ENCODE results near the gene ARHGAP24.

ARHGAP24 gene

GRCh38 chr4:85787133-85787532, 312.2 kb downstream of the ARHGAP24 start:
- no peak for TF ChIP-seq CTCF (IDR thresholded peaks at IDR 0.05; ENCODE audit: low read depth, low read length, missing control alignments)
- no peak for DNase-seq (ENCODE audit: extremely low read depth, low read depth)
- no peak overlapping the region for H3K4me3 ChIP-seq (replicated peaks; ENCODE audit: low read depth, low read length)

GRCh38 chr4:85788604-85789003, 313.7 kb downstream of the ARHGAP24 start:
- no peak for DNase-seq (ENCODE audit: extremely low read depth, low read depth)
- no peak for TF ChIP-seq CTCF (IDR thresholded peaks at IDR 0.05; ENCODE audit: low read depth, low read length, missing control alignments)
- no peak overlapping the region for H3K4me3 ChIP-seq (replicated peaks; ENCODE audit: low read depth, low read length)

GRCh38 chr4:85789241-85789640, 314.3 kb downstream of the ARHGAP24 start:
- H3K4me3 ChIP-seq (replicated peaks; ENCODE audit: low read depth, low read length): no peak overlapping the region
- no peak for DNase-seq (ENCODE audit: extremely low read depth, low read depth)
- no peak for TF ChIP-seq CTCF (IDR thresholded peaks at IDR 0.05; ENCODE audit: low read depth, low read length, missing control alignments)

- no peak for TF ChIP-seq CTCF (IDR thresholded peaks at IDR 0.05; ENCODE audit: low read depth, low read length, missing control alignments)
- no peak for DNase-seq (ENCODE audit: extremely low read depth, low read depth)
- no peak overlapping the region for H3K4me3 ChIP-seq (replicated peaks; ENCODE audit: low read depth, low read length)
Measured at GRCh38 chr4:85790582-85790981, 315.6 kb downstream of the ARHGAP24 start.

GRCh38 chr4:85792376-85793232, 317.7 kb downstream of the ARHGAP24 start:
- TF ChIP-seq CTCF (IDR thresholded peaks at IDR 0.05; ENCODE audit: low read depth, low read length, missing control alignments): no peak
- no peak overlapping the region for H3K4me3 ChIP-seq (replicated peaks; ENCODE audit: low read depth, low read length)
- DNase-seq (ENCODE audit: extremely low read depth, low read depth): no peak

GRCh38 chr4:85793233-85793585, 318.3 kb downstream of the ARHGAP24 start:
- no peak overlapping the region for H3K4me3 ChIP-seq (replicated peaks; ENCODE audit: low read depth, low read length)
- no peak for DNase-seq (ENCODE audit: extremely low read depth, low read depth)
- TF ChIP-seq CTCF (IDR thresholded peaks at IDR 0.05; ENCODE audit: low read depth, low read length, missing control alignments): no peak

All from HFF-Myc (cell line).